ENCODE results near the gene PDE11A. TPM values are rescaled to one million over a fixed set of nuclear protein-coding genes. Genes with fewer than 3 reads are reported as not detected.

The PDE11A gene
- total and polyA plus RNA-seq, 2 of the 13 experiments (the other 11 are each of a cell fraction or from before 2014, with no cell fraction given) = 1.2 to 1.7 TPM

GRCh38 chr2:177618255-177619253 is 454.0 kb downstream of the PDE11A start (continued):
- TF ChIP-seq SATB2 (CRISPR knock-in tag; IDR thresholded peaks at IDR 0.05) (no peak), BCL6 (CRISPR knock-in tag; IDR thresholded peaks at IDR 0.05) (no peak), CERS6 (CRISPR knock-in tag; IDR thresholded peaks at IDR 0.05) (no peak), SMARCC2 (IDR thresholded peaks at IDR 0.05) (no peak), ZFY (CRISPR knock-in tag; IDR thresholded peaks at IDR 0.05) (peak; percentile 91), ZNF10 (CRISPR knock-in tag; IDR thresholded peaks at IDR 0.05; ENCODE audit: borderline replicate concordance, low read depth) (no peak), GATAD2A (CRISPR knock-in tag; IDR thresholded peaks at IDR 0.05) (peak; percentile 57; the same call in 1 of the 2 replicates), ZNF432 (CRISPR knock-in tag; IDR thresholded peaks at IDR 0.05; ENCODE audit: borderline replicate concordance) (no peak), ZNF253 (CRISPR knock-in tag; IDR thresholded peaks at IDR 0.05; ENCODE audit: borderline replicate concordance) (peak; percentile 57; the same call in 1 of the 2 replicates), RFX5 (IDR thresholded peaks at IDR 0.05; ENCODE audit: low read depth, low read length) (peak; percentile 63; the same call in 1 of the 2 replicates), TBP (CRISPR knock-in tag; IDR thresholded peaks at IDR 0.05) (no peak), ZNF260 (CRISPR knock-in tag; IDR thresholded peaks at IDR 0.05; ENCODE audit: borderline replicate concordance, low read depth) (no peak), YEATS4 (CRISPR knock-in tag; IDR thresholded peaks at IDR 0.05; ENCODE audit: borderline replicate concordance) (peak; percentile 75; the same call in 1 of the 2 replicates), ZBTB20 (CRISPR knock-in tag; IDR thresholded peaks at IDR 0.05; ENCODE audit: borderline replicate concordance, low read depth) (peak; percentile 83; the same call in 1 of the 2 replicates), SMAD9 (CRISPR knock-in tag; IDR thresholded peaks at IDR 0.05) (no peak), CEBPG (CRISPR knock-in tag; IDR thresholded peaks at IDR 0.05) (peak; percentile 49; the same call in 1 of the 2 replicates), POLR2AphosphoS5 (IDR thresholded peaks at IDR 0.05; ENCODE audit: low read depth, low read length) (peak; percentile 97), GTF3A (CRISPR knock-in tag; conservative IDR thresholded peaks at IDR 0.05) (no peak), DBP (CRISPR knock-in tag; IDR thresholded peaks at IDR 0.05; ENCODE audit: not compliant biosample characterization) (no peak), ZSCAN22 (CRISPR knock-in tag; IDR thresholded peaks at IDR 0.05) (peak; percentile 70; the same call in 1 of the 2 replicates), CHD2 (IDR thresholded peaks at IDR 0.05; ENCODE audit: low read depth, low read length) (peak; percentile 45; the same call in 1 of the 2 replicates), ZNF660 (CRISPR knock-in tag; IDR thresholded peaks at IDR 0.05; ENCODE audit: borderline replicate concordance, low read depth) (no peak; the same call in 1 of the 2 replicates), XBP1 (CRISPR knock-in tag; IDR thresholded peaks at IDR 0.05) (no peak)
- TF ChIP-seq, protein P1, sequence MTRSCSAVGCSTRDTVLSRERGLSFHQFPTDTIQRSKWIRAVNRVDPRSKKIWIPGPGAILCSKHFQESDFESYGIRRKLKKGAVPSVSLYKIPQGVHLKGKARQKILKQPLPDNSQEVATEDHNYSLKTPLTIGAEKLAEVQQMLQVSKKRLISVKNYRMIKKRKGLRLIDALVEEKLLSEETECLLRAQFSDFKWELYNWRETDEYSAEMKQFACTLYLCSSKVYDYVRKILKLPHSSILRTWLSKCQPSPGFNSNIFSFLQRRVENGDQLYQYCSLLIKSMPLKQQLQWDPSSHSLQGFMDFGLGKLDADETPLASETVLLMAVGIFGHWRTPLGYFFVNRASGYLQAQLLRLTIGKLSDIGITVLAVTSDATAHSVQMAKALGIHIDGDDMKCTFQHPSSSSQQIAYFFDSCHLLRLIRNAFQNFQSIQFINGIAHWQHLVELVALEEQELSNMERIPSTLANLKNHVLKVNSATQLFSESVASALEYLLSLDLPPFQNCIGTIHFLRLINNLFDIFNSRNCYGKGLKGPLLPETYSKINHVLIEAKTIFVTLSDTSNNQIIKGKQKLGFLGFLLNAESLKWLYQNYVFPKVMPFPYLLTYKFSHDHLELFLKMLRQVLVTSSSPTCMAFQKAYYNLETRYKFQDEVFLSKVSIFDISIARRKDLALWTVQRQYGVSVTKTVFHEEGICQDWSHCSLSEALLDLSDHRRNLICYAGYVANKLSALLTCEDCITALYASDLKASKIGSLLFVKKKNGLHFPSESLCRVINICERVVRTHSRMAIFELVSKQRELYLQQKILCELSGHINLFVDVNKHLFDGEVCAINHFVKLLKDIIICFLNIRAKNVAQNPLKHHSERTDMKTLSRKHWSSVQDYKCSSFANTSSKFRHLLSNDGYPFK (CRISPR knock-in tag; IDR thresholded peaks at IDR 0.05; ENCODE audit: borderline replicate concordance) = peak; percentile 97; the same call in 1 of the 2 replicates
- TF ChIP-seq, protein P2, sequence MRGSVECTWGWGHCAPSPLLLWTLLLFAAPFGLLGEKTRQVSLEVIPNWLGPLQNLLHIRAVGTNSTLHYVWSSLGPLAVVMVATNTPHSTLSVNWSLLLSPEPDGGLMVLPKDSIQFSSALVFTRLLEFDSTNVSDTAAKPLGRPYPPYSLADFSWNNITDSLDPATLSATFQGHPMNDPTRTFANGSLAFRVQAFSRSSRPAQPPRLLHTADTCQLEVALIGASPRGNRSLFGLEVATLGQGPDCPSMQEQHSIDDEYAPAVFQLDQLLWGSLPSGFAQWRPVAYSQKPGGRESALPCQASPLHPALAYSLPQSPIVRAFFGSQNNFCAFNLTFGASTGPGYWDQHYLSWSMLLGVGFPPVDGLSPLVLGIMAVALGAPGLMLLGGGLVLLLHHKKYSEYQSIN (CRISPR knock-in tag; IDR thresholded peaks at IDR 0.05; ENCODE audit: borderline replicate concordance) = no peak
